CD8-positive, alpha-beta memory T cell (primary cell): ENCODE data around the gene LEF1. TPM values are rescaled to one million over a fixed set of nuclear protein-coding genes. Genes with fewer than 3 reads are reported as not detected.
A peak's percentile ranks its signal among the peaks of the same experiment; 100 is the strongest.

Experiments used
- CTCF ChIA-PET: fragments of 350-600 bp; sonication (Branson Sonifier 250); formaldehyde crosslinking; loops from one replicate; lab custom pipeline; 2021; ENCODE audit warnings: antibody characterized with exemption; lab: Charles Lee
- POLR2A ChIA-PET: fragments of 350-600 bp; sonication (Branson Sonifier 250); formaldehyde crosslinking; loops from one replicate; lab custom pipeline; 2021; ENCODE audit warnings: antibody characterized with exemption; lab: Charles Lee
- DNase-seq, 5 donors: peaks; one replicate each; pipeline versions ENCODE4 v3.0.0 to v3.0.0-alpha.2; 2020 to 2022; ENCODE audit warnings: mixed read lengths in 1 of 5
- H3K27ac ChIP-seq: one replicate; pipeline ENCODE4 v1.7.0; 2013; ENCODE audit warnings: low read depth, mild to moderate bottlenecking, low read length, moderate library complexity
- H3K27me3 ChIP-seq: 2 replicates; pipeline ENCODE4 v1.7.0; 2013; ENCODE audit warnings: low read length, mild to moderate bottlenecking; ENCODE audit not compliant: insufficient read depth, poor library complexity, severe bottlenecking
- H3K36me3 ChIP-seq: 2 replicates; pipeline ENCODE4 v1.7.0; 2013; ENCODE audit warnings: mild to moderate bottlenecking, low read length, moderate library complexity; ENCODE audit not compliant: insufficient read depth
- H3K4me1 ChIP-seq: 2 replicates; pipeline ENCODE4 v1.7.0; 2013; ENCODE audit warnings: mild to moderate bottlenecking, low read length, moderate library complexity; ENCODE audit not compliant: insufficient read depth
- H3K4me3 ChIP-seq: 2 replicates; pipeline ENCODE4 v1.7.0; 2013; ENCODE audit warnings: mild to moderate bottlenecking, low read length
- H3K9me3 ChIP-seq: 2 replicates; pipeline ENCODE4 v1.7.0; 2013; ENCODE audit warnings: mild to moderate bottlenecking, low read length
- H3K27ac Mint-ChIP-seq, 8 donors: one replicate each; pipeline ENCODE4 v1.8.0; 2020 to 2021; ENCODE audit warnings: mixed read lengths in 8 of 8, mild to moderate bottlenecking in 6 of 8, inconsistent platforms in 3 of 8, moderate library complexity in 3 of 8
- H3K27me3 Mint-ChIP-seq, 2 donors: one replicate each; pipeline ENCODE4 v1.8.0; 2020 to 2021; ENCODE audit warnings: mixed read lengths in 2 of 2, mild to moderate bottlenecking in 1 of 2, moderate library complexity in 1 of 2
- H3K36me3 Mint-ChIP-seq, 3 donors: one replicate each; pipeline ENCODE4 v1.8.0; 2020 to 2021; ENCODE audit warnings: mixed read lengths in 3 of 3, inconsistent platforms in 1 of 3, mild to moderate bottlenecking in 1 of 3
- H3K4me1 Mint-ChIP-seq, 3 donors: one replicate each; pipeline ENCODE4 v1.8.0; 2020 to 2021; ENCODE audit warnings: mixed read lengths in 3 of 3, inconsistent platforms in 1 of 3, mild to moderate bottlenecking in 1 of 3
- H3K4me3 Mint-ChIP-seq, 7 donors: one replicate each; pipeline ENCODE4 v1.8.0; 2020 to 2021; ENCODE audit warnings: mixed read lengths in 7 of 7, mild to moderate bottlenecking in 6 of 7, moderate library complexity in 4 of 7, inconsistent platforms in 2 of 7
- H3K9me3 Mint-ChIP-seq, 5 donors: one replicate each; pipeline ENCODE4 v1.8.0; 2020 to 2022; ENCODE audit warnings: mixed read lengths in 5 of 5, mild to moderate bottlenecking in 3 of 5, moderate library complexity in 2 of 5, inconsistent platforms in 1 of 5
- polyA plus RNA-seq: library from polyadenylated mRNA; unstranded; fragments of 300-500 nt; fragmentation: Illumina TruSeq; gene quantifications from one replicate; pipeline ENCODE4 v1.2.3, GENCODE V29; 2021
- total RNA-seq, 2 experiments: library from RNA; stranded (reverse); gene quantifications; one replicate each; pipeline ENCODE4 v1.2.3, GENCODE V29; 2021

Gene LEF1
- total and polyA plus RNA-seq, 3 experiments from 2014 or later = 53.2 to 230 (median 55.1) TPM

- H3K4me1 Mint-ChIP-seq = peaks cover 14 to 23% (median 19%) of the 10 kb centered on the region in 3 donors
- ChIA-PET CTCF (no interaction called here), POLR2A (no interaction called here)
- H3K4me3 Mint-ChIP-seq = no peak overlapping the region
- Histone ChIP-seq H3K4me3 (no peak overlapping the region), H3K36me3 (no peaks in the 10 kb centered on the region), H3K9me3 (no peaks in the 10 kb centered on the region), H3K27me3 (no peaks in the 10 kb centered on the region), H3K4me1 (peaks cover 23% of the 10 kb centered on the region), H3K27ac (no peak overlapping the region)
- peaks cover 3 to 15% (median 4%) of the 10 kb centered on the region in 3 donors for H3K36me3 Mint-ChIP-seq
- H3K27ac Mint-ChIP-seq = no peak overlapping the region
- H3K27me3 Mint-ChIP-seq = no peaks in the 10 kb centered on the region
- H3K9me3 Mint-ChIP-seq = no peaks in the 10 kb centered on the region
- no peak for DNase-seq
Observed at GRCh38 chr4:108004646-108005045, 164.1 kb downstream of the LEF1 start.

GRCh38 chr4:108003982-108004515 is 164.7 kb downstream of the LEF1 start:
- no peaks in the 10 kb centered on the region for H3K27me3 ChIP-seq
- Mint-ChIP-seq H3K27me3 (no peaks in the 10 kb centered on the region), H3K36me3 (peaks cover 1 to 14% (median 4%) of the 10 kb centered on the region in 3 donors), H3K4me1 (peaks cover 14 to 23% (median 20%) of the 10 kb centered on the region in 3 donors), H3K27ac (peak overlapping the region in 2 of 8 donors; percentile 28 to 72), H3K4me3 (no peak overlapping the region), H3K9me3 (no peaks in the 10 kb centered on the region)
- H3K4me1 ChIP-seq = peaks cover 25% of the 10 kb centered on the region
- no peak overlapping the region for H3K27ac ChIP-seq
- H3K9me3 ChIP-seq = no peaks in the 10 kb centered on the region
- ChIA-PET POLR2A (no interaction called here), CTCF (interaction anchor here (2.7 kb wide), 1 partner anchor 15 kb away, joined by 9 read pairs; no protein-coding TSS in a partner anchor)
- no peaks in the 10 kb centered on the region for H3K36me3 ChIP-seq
- peak in 1 of 5 donors; percentile 15 for DNase-seq
- no peak overlapping the region for H3K4me3 ChIP-seq

GRCh38 chr4:108001540-108002135 is 167.1 kb downstream of the LEF1 start:
- ChIA-PET POLR2A (no interaction called here), CTCF (interaction anchor here (1.3 to 2.7 kb wide), 2 partner anchors 8 to 17 kb away, joined by 4 to 9 read pairs; no protein-coding TSS in a partner anchor)
- Histone ChIP-seq H3K27ac (no peak overlapping the region), H3K9me3 (no peaks in the 10 kb centered on the region), H3K4me1 (peaks cover 26% of the 10 kb centered on the region), H3K4me3 (no peak overlapping the region), H3K36me3 (no peaks in the 10 kb centered on the region), H3K27me3 (no peaks in the 10 kb centered on the region)
- no peaks in the 10 kb centered on the region for H3K9me3 Mint-ChIP-seq
- no peaks in the 10 kb centered on the region for H3K27me3 Mint-ChIP-seq
- H3K4me1 Mint-ChIP-seq = peaks cover 12 to 28% (median 23%) of the 10 kb centered on the region in 3 donors
- peaks cover 4 to 14% (median 6%) of the 10 kb centered on the region in 3 donors for H3K36me3 Mint-ChIP-seq
- H3K4me3 Mint-ChIP-seq = no peak overlapping the region
- no peak for DNase-seq
- H3K27ac Mint-ChIP-seq = no peak overlapping the region

GRCh38 chr4:107999932-108000539 is 168.7 kb downstream of the LEF1 start:
- H3K9me3 ChIP-seq = no peaks in the 10 kb centered on the region
- DNase-seq = no peak
- H3K36me3 ChIP-seq = no peaks in the 10 kb centered on the region
- H3K27me3 ChIP-seq = no peaks in the 10 kb centered on the region
- H3K4me1 Mint-ChIP-seq = peaks cover 7 to 34% (median 23%) of the 10 kb centered on the region in 3 donors
- H3K4me3 Mint-ChIP-seq = no peak overlapping the region
- no peak overlapping the region for H3K4me3 ChIP-seq
- H3K27me3 Mint-ChIP-seq = no peaks in the 10 kb centered on the region
- H3K27ac Mint-ChIP-seq = peak overlapping the region in 2 of 8 donors; percentile 4 to 12
- H3K9me3 Mint-ChIP-seq = no peaks in the 10 kb centered on the region
- H3K4me1 ChIP-seq = peaks cover 25% of the 10 kb centered on the region
- ChIA-PET POLR2A (no interaction called here), CTCF (interaction anchor here (1.0 to 1.4 kb wide), 3 partner anchors 9 to 19 kb away, joined by 3 read pairs; no protein-coding TSS in a partner anchor)
- no peak overlapping the region for H3K27ac ChIP-seq
- peaks cover 4 to 17% (median 9%) of the 10 kb centered on the region in 3 donors for H3K36me3 Mint-ChIP-seq

GRCh38 chr4:107997794-107998193 is 170.9 kb downstream of the LEF1 start:
- DNase-seq = no peak
- H3K9me3 ChIP-seq = no peaks in the 10 kb centered on the region
- H3K27ac ChIP-seq = no peak overlapping the region
- no peaks in the 10 kb centered on the region for H3K36me3 ChIP-seq
- H3K36me3 Mint-ChIP-seq = peaks cover 4 to 16% (median 9%) of the 10 kb centered on the region in 3 donors
- no peak overlapping the region for H3K4me3 ChIP-seq
- H3K27me3 ChIP-seq = no peaks in the 10 kb centered on the region
- peaks cover 9 to 42% (median 38%) of the 10 kb centered on the region in 3 donors for H3K4me1 Mint-ChIP-seq
- CTCF ChIA-PET = no interaction called here
- no peaks in the 10 kb centered on the region for H3K9me3 Mint-ChIP-seq
- H3K27me3 Mint-ChIP-seq = no peaks in the 10 kb centered on the region
- POLR2A ChIA-PET = no interaction called here
- peaks cover 3% of the 10 kb centered on the region for H3K4me1 ChIP-seq
- H3K27ac Mint-ChIP-seq = peak overlapping the region in 1 of 8 donors; percentile 48
- H3K4me3 Mint-ChIP-seq = no peak overlapping the region

Other genes starting within 250 kb of the LEF1 start
- gene CYP2U1, start 237.4 kb downstream of the LEF1 start, total RNA-seq = 1 to 10 TPM; 2.7 to 2.9 TPM
- 4.0 TPM for gene CYP2U1, start 237.4 kb downstream of the LEF1 start, polyA plus RNA-seq
- gene HADH, start 179.0 kb downstream of the LEF1 start, total RNA-seq = 10 to 100 TPM; 38.5 to 40.9 TPM
- 33.6 TPM for gene HADH, start 179.0 kb downstream of the LEF1 start, polyA plus RNA-seq